ENCODE measurements around the gene SERPINB8. TPM values are rescaled to one million over a fixed set of nuclear protein-coding genes. Genes with fewer than 3 reads are reported as not detected.

Gene SERPINB8
- total RNA-seq, 1 donor from 2014 or later: 0.34 TPM

- Histone ChIP-seq H4K20me1 (ENCODE audit: low read depth) (no peaks in the 10 kb centered on the region), H3K36me3 (no peaks in the 10 kb centered on the region)
Observed at GRCh38 chr18:63997041-63997440, 27.2 kb downstream of the SERPINB8 start.

DNA sequence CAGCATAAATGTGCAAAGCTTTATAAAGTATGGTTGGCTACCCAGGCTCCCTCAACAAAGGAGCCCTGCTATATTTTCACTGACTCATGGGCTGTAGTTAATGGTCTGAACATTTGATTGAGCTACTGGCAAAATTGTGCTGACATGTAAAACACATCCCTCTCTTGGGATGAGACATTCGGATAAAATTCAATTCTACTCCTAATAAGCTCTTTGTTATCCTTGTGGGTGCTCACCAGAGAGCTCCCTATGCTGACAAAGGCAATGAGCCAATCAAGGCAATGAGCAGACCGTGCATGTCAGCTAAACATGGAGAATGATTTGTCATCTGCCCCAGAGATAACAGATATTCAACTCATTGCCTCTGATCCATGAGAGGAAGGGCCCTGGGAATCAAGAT, 27.7 kb downstream of the SERPINB8 start:
- H3K9me3 Mint-ChIP-seq: peaks cover 16% of the 10 kb centered on the region
- no peaks in the 10 kb centered on the region for H3K79me2 ChIP-seq (ENCODE audit: low read depth)
- H3K27me3 Mint-ChIP-seq (ENCODE audit: insufficient read depth, low read depth): peaks cover 4% of the 10 kb centered on the region
- no peaks in the 10 kb centered on the region for H3K36me3 ChIP-seq
- no peaks in the 10 kb centered on the region for H3K4me1 Mint-ChIP-seq
- H2AFZ ChIP-seq (replicated peaks): no peak overlapping the region
- no peak overlapping the region for H3K4me3 Mint-ChIP-seq
- H3K27ac ChIP-seq: no peak overlapping the region
- no peak overlapping the region for H3K4me2 ChIP-seq
- H4K20me1 ChIP-seq (ENCODE audit: low read depth): no peaks in the 10 kb centered on the region
- DNase-seq (ENCODE audit: low spot score): no peak
- H3K36me3 Mint-ChIP-seq: no peaks in the 10 kb centered on the region
- H3F3A ChIP-seq (ENCODE audit: low read depth): no peaks in the 10 kb centered on the region
- H3K4me3 ChIP-seq: no peak overlapping the region
- no peak overlapping the region for H3K9ac ChIP-seq
- no peak overlapping the region for H3K27ac Mint-ChIP-seq
- H3K4me1 ChIP-seq: no peaks in the 10 kb centered on the region
- no peaks in the 10 kb centered on the region for H3K27me3 ChIP-seq
- TF ChIP-seq EZH2phosphoT487 (IDR thresholded peaks at IDR 0.05) (no peak), CTCF (IDR thresholded peaks at IDR 0.05) (no peak), EZH2 (IDR thresholded peaks at IDR 0.05) (no peak)
- H3K9me3 ChIP-seq (ENCODE audit: low read depth): no peaks in the 10 kb centered on the region

More at GRCh38 chr18:63997041-63997440, 27.2 kb downstream of the SERPINB8 start:
- no peak overlapping the region for H3K27ac ChIP-seq
- Mint-ChIP-seq H3K9me3 (peaks cover 16% of the 10 kb centered on the region), H3K27ac (no peak overlapping the region), H3K4me1 (no peaks in the 10 kb centered on the region), H3K27me3 (ENCODE audit: insufficient read depth, low read depth) (peaks cover 4% of the 10 kb centered on the region), H3K4me3 (no peak overlapping the region), H3K36me3 (no peaks in the 10 kb centered on the region)
- no peaks in the 10 kb centered on the region for H3K79me2 ChIP-seq (ENCODE audit: low read depth)
- no peak overlapping the region for H2AFZ ChIP-seq (replicated peaks)
- no peaks in the 10 kb centered on the region for H3K27me3 ChIP-seq
- TF ChIP-seq CTCF (IDR thresholded peaks at IDR 0.05) (no peak), EZH2 (IDR thresholded peaks at IDR 0.05) (no peak), EZH2phosphoT487 (IDR thresholded peaks at IDR 0.05) (no peak)
- H3F3A ChIP-seq (ENCODE audit: low read depth): no peaks in the 10 kb centered on the region
- no peak overlapping the region for H3K9ac ChIP-seq
- DNase-seq (ENCODE audit: low spot score): no peak
- no peak overlapping the region for H3K4me3 ChIP-seq
- no peaks in the 10 kb centered on the region for H3K4me1 ChIP-seq
- no peak overlapping the region for H3K4me2 ChIP-seq
- H3K9me3 ChIP-seq (ENCODE audit: low read depth): no peaks in the 10 kb centered on the region

- Histone ChIP-seq H3K4me2 (no peak overlapping the region), H3K9ac (no peak overlapping the region), H3K79me2 (ENCODE audit: low read depth) (no peaks in the 10 kb centered on the region), H3K36me3 (no peaks in the 10 kb centered on the region), H3K4me1 (no peaks in the 10 kb centered on the region), H3F3A (ENCODE audit: low read depth) (no peaks in the 10 kb centered on the region), H2AFZ (replicated peaks) (no peak overlapping the region), H3K9me3 (ENCODE audit: low read depth) (no peaks in the 10 kb centered on the region), H3K27me3 (no peaks in the 10 kb centered on the region), H3K4me3 (no peak overlapping the region), H3K27ac (no peak overlapping the region), H4K20me1 (ENCODE audit: low read depth) (no peaks in the 10 kb centered on the region)
- H3K9me3 Mint-ChIP-seq: peaks cover 22% of the 10 kb centered on the region
- TF ChIP-seq EZH2phosphoT487 (IDR thresholded peaks at IDR 0.05): no peak
- TF ChIP-seq CTCF (IDR thresholded peaks at IDR 0.05): no peak
- no peak for TF ChIP-seq EZH2 (IDR thresholded peaks at IDR 0.05)
- no peak overlapping the region for H3K4me3 Mint-ChIP-seq
- peaks cover 4% of the 10 kb centered on the region for H3K27me3 Mint-ChIP-seq (ENCODE audit: insufficient read depth, low read depth)
- H3K4me1 Mint-ChIP-seq: no peaks in the 10 kb centered on the region
- H3K36me3 Mint-ChIP-seq: no peaks in the 10 kb centered on the region
- DNase-seq (ENCODE audit: low spot score): no peak
- H3K27ac Mint-ChIP-seq: no peak overlapping the region
Observed at GRCh38 chr18:63999871-64000270, 30.0 kb downstream of the SERPINB8 start.
